Retinal pigment epithelial cell (primary cell): ENCODE data around the gene PCBD2.

ENCODE experiments used
- DNase-seq: peaks from one replicate; pipeline ENCODE4 v3.0.0-alpha.2; 2010; ENCODE audit warnings: low read depth
- H3K4me3 ChIP-seq: 2 replicates; pipeline ENCODE4 v1.5.1; 2011; ENCODE audit warnings: mild to moderate bottlenecking, low read length, control low read depth, moderate library complexity
- TF ChIP-seq, protein P1 (sequence below): conservative IDR thresholded peaks from 2 replicates; pipeline ENCODE4 v1.5.1; 2011; ENCODE audit warnings: low read depth, low read length, control low read depth, inconsistent platforms

Gene PCBD2

GRCh38 chr5:134932508-134932907, 27.6 kb downstream of the PCBD2 start:
- H3K4me3 ChIP-seq: no peak overlapping the region
- DNase-seq: no peak
- TF ChIP-seq, protein P1, sequence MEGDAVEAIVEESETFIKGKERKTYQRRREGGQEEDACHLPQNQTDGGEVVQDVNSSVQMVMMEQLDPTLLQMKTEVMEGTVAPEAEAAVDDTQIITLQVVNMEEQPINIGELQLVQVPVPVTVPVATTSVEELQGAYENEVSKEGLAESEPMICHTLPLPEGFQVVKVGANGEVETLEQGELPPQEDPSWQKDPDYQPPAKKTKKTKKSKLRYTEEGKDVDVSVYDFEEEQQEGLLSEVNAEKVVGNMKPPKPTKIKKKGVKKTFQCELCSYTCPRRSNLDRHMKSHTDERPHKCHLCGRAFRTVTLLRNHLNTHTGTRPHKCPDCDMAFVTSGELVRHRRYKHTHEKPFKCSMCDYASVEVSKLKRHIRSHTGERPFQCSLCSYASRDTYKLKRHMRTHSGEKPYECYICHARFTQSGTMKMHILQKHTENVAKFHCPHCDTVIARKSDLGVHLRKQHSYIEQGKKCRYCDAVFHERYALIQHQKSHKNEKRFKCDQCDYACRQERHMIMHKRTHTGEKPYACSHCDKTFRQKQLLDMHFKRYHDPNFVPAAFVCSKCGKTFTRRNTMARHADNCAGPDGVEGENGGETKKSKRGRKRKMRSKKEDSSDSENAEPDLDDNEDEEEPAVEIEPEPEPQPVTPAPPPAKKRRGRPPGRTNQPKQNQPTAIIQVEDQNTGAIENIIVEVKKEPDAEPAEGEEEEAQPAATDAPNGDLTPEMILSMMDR: no peak

DNA sequence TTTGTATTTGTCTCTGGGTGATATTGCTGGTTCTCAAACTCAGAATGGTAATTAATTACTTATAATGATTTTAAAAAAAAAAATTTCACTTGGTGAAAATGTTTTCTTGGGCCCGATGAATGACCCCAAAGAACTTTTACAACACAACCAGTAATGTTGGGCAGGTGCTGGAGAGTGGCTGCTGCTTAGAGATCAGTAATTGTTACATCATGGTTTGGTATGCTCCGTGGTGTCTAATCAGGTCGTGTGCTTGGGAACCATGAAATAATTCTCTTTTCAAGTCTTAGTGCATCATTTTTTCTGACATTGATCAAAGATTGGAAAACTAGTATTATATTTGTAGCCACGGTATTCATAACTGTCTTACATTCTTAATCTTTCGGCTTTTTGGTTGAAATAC, 29.3 kb downstream of the PCBD2 start:
- no peak for DNase-seq
- TF ChIP-seq, protein P1: no peak
- no peak overlapping the region for H3K4me3 ChIP-seq

- H3K4me3 ChIP-seq: no peak overlapping the region
- DNase-seq: no peak
- TF ChIP-seq, protein P1: no peak
Observed at GRCh38 chr5:134935711-134936602, 31.0 kb downstream of the PCBD2 start.

DNA sequence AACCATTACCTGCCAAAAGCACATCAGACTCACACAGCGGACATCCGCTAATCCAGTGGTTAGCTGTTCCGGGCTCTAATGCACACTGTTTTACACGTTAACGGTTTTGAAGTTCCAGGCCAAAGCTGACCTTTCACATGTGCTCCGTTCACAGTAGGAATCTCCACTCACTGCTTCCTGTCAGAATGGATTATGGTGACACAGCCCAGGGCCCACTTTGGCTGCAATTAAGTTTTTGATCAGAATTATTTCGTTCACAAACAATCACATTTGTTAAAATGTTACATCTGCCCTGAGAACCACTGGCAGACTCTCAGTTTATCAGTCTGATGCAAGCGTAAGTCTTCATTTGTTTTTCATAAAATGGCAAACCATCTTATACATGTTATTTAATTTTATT, 32.6 kb downstream of the PCBD2 start:
- DNase-seq: no peak
- TF ChIP-seq, protein P1: no peak
- H3K4me3 ChIP-seq: no peak overlapping the region

DNA sequence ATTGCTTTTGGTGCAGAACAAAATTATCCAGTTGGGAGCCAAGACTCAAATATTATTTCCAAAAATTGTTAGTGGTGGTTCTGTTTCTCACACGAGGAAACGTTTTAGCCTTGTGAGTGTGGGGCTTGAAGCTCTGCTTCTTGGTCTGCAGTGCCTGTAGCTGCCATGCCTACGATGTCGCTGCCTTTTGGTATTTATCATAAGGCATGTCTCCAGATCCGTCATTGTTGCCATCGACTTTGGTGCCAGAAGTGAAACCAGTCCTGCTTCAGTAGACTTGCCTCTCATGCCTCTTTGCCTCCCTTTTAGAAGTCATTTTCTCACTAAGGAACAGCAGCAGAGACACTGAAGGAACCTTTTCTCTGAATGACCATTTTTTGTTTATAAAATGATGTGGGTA, 33.1 kb downstream of the PCBD2 start:
- H3K4me3 ChIP-seq: no peak overlapping the region
- TF ChIP-seq, protein P1: no peak
- DNase-seq: no peak

GRCh38 chr5:134939500-134939899, 34.6 kb downstream of the PCBD2 start:
- no peak for DNase-seq
- TF ChIP-seq, protein P1: no peak
- H3K4me3 ChIP-seq: no peak overlapping the region

GRCh38 chr5:134943547-134943946, 38.6 kb downstream of the PCBD2 start:
- no peak overlapping the region for H3K4me3 ChIP-seq
- TF ChIP-seq, protein P1: no peak
- DNase-seq: no peak
